ENCODE measurements around the gene ABHD2.

DNA sequence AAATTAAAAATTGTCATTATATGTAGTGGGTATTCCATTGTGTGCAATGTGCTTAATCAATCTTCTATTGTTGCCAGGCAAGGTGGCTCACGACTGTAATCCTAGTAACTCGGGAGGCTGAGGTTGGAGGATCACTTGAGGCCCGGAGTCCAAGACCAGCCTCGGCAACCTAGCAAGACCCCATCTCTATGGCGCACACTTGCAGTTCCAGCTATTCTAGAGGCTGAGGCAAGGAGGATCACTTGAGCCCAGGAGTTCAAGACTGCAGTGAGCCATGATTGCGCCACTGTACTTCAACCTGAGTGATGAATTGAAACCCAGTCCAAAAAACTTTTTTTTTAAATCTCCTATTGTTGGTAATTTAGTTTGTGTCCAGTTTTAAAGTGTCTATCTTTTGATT is 33.4 kb upstream of the ABHD2 start:
- TF ChIP-seq, protein P1, sequence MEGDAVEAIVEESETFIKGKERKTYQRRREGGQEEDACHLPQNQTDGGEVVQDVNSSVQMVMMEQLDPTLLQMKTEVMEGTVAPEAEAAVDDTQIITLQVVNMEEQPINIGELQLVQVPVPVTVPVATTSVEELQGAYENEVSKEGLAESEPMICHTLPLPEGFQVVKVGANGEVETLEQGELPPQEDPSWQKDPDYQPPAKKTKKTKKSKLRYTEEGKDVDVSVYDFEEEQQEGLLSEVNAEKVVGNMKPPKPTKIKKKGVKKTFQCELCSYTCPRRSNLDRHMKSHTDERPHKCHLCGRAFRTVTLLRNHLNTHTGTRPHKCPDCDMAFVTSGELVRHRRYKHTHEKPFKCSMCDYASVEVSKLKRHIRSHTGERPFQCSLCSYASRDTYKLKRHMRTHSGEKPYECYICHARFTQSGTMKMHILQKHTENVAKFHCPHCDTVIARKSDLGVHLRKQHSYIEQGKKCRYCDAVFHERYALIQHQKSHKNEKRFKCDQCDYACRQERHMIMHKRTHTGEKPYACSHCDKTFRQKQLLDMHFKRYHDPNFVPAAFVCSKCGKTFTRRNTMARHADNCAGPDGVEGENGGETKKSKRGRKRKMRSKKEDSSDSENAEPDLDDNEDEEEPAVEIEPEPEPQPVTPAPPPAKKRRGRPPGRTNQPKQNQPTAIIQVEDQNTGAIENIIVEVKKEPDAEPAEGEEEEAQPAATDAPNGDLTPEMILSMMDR (IDR thresholded peaks at IDR 0.05 in 4 of 5, conservative IDR thresholded peaks at IDR 0.05 in 1 of 5): no peak
- TF ChIP-seq POLR2A (IDR thresholded peaks at IDR 0.05): no peak

Measured in gastrocnemius medialis (tissue), 4 donors.